Adipose tissue (tissue), 3 donors: ENCODE measurements around the gene HOXB9. TPM values are rescaled to one million over a fixed set of nuclear protein-coding genes. Genes with fewer than 3 reads are reported as not detected.

Source experiments
- H3K27ac ChIP-seq: one replicate; pipeline ENCODE4 v1.5.1; 2013; ENCODE audit warnings: low read depth, low read length
- WGBS, 3 donors: extraction: QIAGEN DNeasy Blood & Tissue Kit; methylation state at CpG; one replicate each; pipeline ENCODE4 v1.1.7; 2013; 5-methylcytosine and 5-hydroxymethylcytosine counted together
- polyA plus RNA-seq, 3 donors: library from polyadenylated mRNA; stranded (reverse); fragments of 200-250 nt; gene quantifications; one replicate each; pipeline ENCODE4 v1.2.3, GENCODE V29; 2013
- donor health status: healthy with polysubstance abuse.
- donor health status: Bipolar disorder and iron deficiency.
- donor health status: healthy.

The HOXB9 gene
- polyA plus RNA-seq, 3 donors: 0.15 to 1.0 (median 0.97) TPM

DNA sequence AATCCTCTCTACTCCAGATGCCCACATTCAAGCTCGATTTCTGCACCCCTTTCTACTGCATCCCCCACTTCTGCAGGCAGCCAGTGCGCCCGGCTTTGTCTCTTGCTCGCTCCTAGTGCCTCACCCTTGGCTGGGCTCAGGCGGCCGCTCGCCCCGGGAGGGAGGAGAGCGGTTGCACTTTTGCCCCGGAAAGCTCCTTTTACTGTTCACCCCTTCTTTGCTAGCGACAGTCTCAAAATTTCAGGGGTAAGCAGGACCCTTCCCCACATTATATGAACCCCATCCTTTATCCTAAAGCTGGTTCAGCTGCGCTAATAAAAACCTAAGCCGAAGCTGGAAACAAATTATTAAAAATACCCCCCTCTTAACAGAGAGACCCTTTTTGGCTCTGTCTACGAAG lies 33.6 kb downstream of the HOXB9 start:
- no peak overlapping the region for H3K27ac ChIP-seq
- 9 to 27% (median 12%) methylated on average over 14 of the region's 14 CpGs for WGBS, 3 donors

DNA sequence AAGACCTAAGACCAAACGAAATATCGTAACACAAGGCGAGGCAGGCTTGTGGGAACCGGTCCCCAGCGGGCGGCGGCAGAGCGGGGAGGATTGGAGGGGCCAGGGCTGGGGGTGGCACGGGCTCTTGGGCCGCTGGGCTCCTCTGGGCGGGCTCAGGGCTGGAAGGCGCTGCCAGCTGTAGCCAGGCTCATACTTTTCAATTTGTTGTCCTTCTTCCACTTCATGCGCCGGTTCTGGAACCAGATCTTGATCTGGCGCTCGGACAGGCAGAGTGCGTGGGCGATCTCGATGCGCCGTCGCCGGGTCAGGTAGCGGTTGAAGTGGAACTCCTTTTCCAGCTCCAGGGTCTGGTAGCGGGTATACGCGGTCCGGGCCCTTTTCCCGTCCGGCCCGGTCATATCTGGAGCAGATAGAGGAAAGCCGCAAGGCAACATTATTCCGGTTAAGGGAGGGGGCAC lies 34.1 kb downstream of the HOXB9 start:
- no peak overlapping the region for H3K27ac ChIP-seq
- WGBS, 3 donors: 12 to 33% (median 19%) methylated on average over 33 of the region's 33 CpGs

GRCh38 chr17:48591255-48592056 lies 34.7 kb downstream of the HOXB9 start:
- H3K27ac ChIP-seq: no peak overlapping the region
- WGBS, 3 donors: 74 to 79% (median 78%) methylated on average over 10 of the region's 10 CpGs

DNA sequence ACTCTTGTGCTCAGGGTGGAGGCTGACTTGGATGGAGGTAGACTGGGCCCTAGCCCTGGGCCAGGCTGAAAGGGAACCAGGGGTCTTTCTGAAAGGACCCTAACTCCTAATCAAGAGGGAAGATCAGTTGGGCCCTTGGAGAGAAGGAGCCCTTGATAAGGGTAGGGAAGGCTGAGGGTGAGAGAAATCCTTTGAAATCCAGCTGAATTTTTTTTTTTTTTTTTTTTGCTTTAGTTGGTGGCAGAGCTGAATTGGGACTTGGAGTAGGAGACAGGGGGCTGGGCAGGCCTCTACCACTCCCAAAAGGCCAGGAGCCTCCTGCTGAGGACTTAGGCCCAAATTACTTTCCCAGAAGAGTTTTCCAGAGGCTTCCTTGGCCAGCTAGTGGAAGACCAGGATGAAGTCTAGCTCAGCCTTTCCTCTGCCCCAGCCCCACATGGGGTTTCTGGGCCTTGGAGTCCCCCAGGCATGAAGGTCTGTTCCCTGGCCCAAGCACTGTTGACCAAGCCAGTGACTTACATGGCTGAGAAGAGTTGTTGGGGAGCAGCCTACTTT lies 35.5 kb downstream of the HOXB9 start:
- H3K27ac ChIP-seq: no peak overlapping the region

DNA sequence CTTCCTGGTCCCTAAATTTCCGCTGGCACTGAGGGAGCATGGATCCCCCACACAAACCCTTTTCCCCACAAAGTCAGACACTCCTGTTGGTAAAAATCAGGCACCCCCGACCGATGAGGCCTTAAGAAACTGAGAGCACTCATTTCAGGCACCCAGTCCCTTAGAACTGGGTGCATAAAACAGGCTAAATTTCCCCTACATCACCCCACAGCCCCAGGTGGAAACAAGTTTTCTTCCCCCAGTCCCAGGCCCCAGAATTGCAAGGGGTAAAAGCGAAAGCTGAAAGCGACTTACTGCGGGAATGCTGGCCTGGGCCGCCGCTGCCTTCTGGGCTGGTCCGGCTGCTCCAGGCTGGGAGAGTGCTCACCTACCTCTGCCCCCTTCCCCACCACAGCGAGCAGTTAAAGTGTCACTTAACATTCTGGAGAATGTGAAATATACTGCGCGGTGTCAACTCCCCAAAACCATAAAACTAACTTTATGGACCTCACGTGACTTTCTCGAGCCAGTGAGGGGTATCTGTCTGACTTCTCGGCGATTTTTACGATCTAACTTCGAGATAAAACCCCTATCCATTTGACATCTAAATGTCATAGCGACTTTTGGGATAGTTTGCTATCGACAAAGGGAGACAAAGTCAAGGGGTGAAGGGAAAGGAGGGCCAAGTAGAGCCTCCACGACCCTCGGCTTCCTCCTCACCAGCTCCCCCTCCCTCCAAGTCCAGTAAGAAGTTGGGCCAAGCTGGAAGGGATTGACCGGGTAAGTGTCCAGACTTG lies 36.1 kb downstream of the HOXB9 start, which contains the start of gene HOXB3:
Gene HOXB3, minus strand, starts transcription at position 411 of the 776 bp plus-strand sequence. CDS start 37,767 bp downstream, outside the sequence.
- WGBS, 3 donors: 35 to 42% (median 41%) methylated on average over 23 of the region's 23 CpGs
- H3K27ac ChIP-seq: no peak within 1 kb of the TSS

DNA sequence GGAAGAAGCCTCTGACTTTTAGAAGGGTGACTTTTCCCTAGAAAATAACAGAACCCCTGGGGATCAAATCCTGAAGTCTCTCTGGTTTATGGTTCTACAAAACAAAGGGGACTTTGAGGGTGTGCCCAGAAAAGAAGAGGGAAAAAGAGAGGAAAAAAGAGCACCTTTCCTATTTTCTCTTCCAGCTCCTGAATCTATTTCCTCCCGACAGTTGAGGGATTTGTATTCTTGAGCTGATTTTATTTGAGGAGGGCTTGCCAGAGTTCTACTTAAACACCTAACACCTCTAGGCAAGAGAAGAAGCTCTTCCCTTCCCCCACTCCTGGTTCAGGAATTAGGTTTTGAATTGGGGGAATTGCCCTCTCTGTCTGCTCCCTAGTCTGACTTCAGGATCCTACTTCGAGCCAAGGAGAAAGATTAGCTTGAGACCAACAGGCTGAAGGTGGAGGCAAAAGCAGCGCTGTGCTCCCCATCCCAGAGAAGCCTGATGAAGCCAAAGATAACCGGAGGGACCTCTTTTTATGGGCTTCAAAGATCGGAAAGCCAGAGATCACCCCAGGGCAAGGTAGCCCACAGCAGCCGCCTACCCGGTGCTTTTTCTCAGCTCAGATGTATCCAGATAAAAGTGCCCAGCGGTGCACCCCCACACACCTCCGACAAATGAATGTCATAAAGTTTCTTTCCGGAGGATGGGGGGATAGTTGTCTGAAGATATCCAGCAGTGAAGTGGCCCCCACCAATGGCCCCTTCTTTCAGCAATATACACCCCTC lies 36.9 kb downstream of the HOXB9 start:
- WGBS, 3 donors: 18 to 49% (median 49%) methylated on average over 10 of the region's 10 CpGs
- no peak overlapping the region for H3K27ac ChIP-seq

DNA sequence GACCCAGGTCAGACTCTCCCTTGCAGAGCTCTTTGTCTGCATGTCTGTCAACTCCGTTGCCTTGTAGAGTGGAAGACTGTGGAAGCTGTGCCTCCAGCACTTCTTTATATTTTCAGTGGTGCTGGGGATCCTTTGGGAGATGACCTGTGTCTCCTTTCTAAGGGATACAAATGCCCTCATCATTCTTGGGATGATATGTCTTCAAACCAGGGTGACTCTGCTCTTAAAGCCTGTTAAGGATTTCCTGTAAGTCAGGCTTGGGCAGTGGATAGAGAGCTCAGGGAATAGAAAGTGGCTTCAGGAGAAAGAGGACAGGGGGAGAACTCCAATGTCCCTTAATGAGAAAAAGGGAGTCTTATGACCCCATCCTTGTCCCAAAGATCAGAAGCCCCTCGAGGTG lies 37.6 kb downstream of the HOXB9 start:
- no peak overlapping the region for H3K27ac ChIP-seq
- 19 to 39% (median 26%) methylated on average over 2 of the region's 2 CpGs for WGBS, 3 donors

DNA sequence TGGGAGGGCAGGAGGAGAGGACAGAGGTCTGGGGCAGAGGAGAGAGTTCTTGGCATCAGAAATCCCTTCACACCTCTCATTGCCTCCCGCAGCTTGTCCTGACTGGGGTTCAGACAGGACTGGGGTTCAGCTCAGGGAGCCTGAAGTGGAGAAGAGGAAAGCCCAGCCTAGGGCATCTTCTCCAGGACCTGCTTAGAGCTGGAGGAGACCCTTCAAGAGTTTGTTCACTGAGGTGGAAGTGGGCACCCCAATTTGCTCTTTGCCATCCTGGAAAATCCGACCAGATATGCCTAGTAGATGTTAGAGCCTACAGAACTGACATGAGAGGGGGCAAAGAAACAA lies 38.1 kb downstream of the HOXB9 start:
- H3K27ac ChIP-seq: no peak overlapping the region
- WGBS, 3 donors: 42 to 64% (median 55%) methylated on average over 2 of the region's 2 CpGs

DNA sequence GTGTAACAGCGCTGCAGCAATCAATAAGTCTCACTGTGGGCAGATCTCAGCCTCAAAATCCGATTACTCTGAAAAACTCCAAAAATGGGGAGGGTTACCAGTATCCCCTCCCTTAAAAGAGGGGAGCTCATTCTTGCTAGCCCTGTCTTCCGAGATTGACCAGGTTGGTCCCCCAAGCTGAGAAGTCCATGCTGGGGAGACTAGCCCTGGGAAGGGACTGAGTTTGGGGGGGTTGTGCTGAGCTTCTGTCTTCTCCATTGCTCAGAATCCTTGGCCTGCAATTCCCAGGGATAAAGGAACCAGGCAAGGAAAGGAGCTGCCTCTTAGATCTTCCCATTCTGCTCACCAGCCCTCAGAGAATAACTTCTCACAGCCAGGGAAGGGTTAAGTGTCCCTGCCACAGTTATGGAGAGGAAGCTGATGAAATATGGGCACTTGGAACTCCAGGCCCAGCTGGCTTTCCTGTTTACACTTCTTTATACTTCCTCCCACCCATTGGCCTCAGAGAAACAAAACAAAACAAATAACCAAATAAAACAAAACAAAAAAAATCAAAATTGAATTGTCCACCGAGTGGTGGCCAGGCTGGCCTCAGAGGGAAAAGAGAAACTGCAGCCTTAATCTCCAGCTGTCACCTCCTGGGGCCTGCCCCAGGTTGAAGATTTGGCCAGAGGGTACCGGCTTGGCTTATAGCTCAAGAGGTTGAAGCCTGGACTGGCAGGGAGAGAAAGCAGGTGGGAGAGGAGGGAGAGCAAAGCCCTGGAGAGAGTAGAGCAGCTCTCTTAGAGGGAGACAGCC lies 38.7 kb downstream of the HOXB9 start:
- 29 to 39% (median 38%) methylated on average over 5 of the region's 5 CpGs for WGBS, 3 donors
- H3K27ac ChIP-seq: no peak overlapping the region

DNA sequence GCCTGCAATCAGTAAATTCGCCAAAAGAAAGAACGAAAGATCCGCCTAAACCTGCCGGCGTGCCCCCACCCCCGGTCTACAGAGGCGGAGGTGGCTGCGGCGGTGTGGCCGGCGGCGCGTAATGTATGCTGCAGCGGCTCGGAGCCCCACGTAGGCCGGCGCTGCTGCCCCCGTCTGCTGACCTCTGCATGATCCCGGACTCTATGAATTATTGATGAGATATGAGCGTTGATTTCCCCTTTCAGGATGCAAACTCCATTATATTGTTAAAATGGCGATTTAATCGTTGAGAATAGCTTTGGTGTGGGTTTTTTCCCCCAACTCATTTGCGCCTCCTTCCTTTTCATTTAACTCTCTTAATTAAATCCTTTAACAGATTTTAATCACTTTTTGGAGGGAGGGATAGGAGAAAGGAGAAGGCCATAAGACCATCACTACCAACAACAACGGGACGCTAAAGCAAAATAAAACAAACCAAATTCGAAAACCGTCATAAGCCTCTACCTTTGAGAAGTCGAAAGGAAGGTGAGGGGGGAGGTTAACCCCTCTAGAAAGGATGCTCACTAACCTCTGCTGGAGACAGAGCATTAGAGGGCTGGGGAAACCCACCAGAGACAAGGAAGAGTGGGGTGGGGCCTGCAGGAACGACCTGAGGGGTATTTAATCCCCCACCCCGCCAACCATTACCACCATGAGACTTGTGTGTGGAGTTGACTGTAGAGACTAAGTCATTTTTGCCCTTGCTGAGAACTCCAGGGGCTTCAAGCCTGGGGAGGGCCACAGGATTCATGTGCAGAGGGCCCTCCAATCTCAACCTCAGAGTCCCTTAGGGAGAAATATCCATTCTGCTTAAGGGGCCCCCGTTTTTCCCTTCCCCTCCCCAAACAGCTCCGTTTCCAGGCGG lies 39.6 kb downstream of the HOXB9 start:
- H3K27ac ChIP-seq: no peak overlapping the region
- 15 to 18% (median 15%) methylated on average over 34 of the region's 34 CpGs for WGBS, 3 donors

DNA sequence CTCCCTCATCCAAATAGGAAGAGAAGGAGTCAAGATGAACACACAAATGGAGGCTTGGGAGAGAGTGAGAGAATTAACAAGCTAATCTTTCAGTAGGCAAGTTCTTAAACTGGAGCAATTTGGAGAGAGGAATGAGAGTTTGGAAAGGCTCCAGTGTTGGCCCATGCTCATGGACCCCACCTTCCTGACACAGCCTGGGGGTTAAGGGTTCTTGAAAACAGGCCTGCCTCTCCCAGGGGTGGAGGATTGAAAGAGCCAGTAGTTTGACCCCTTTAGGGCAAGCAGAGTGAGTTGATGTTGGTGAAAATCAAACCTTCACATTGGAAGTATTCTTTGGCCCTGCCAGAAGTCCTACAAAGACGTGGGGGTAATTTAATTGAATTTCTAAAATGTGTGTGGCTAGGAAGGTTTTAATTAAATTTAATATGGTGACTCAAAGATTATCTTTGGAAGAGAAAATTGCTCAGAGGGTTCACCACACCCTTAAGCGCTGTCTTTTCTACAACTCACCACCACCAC lies 41.9 kb downstream of the HOXB9 start:
- 30 to 54% (median 52%) methylated on average over 2 of the region's 2 CpGs for WGBS, 3 donors
- H3K27ac ChIP-seq: no peak overlapping the region

- no peak overlapping the region for H3K27ac ChIP-seq
- WGBS, 3 donors: 40 to 80% (median 80%) methylated on average over 3 of the region's 3 CpGs
These were observed 42.4 kb downstream of the HOXB9 start for GRCh38 chr17:48583708-48584222.

GRCh38 chr17:48582750-48583069 lies 43.4 kb downstream of the HOXB9 start:
- H3K27ac ChIP-seq: no peak overlapping the region
- 18% methylated on average over 7 of the region's 7 CpGs for WGBS, 3 donors

DNA sequence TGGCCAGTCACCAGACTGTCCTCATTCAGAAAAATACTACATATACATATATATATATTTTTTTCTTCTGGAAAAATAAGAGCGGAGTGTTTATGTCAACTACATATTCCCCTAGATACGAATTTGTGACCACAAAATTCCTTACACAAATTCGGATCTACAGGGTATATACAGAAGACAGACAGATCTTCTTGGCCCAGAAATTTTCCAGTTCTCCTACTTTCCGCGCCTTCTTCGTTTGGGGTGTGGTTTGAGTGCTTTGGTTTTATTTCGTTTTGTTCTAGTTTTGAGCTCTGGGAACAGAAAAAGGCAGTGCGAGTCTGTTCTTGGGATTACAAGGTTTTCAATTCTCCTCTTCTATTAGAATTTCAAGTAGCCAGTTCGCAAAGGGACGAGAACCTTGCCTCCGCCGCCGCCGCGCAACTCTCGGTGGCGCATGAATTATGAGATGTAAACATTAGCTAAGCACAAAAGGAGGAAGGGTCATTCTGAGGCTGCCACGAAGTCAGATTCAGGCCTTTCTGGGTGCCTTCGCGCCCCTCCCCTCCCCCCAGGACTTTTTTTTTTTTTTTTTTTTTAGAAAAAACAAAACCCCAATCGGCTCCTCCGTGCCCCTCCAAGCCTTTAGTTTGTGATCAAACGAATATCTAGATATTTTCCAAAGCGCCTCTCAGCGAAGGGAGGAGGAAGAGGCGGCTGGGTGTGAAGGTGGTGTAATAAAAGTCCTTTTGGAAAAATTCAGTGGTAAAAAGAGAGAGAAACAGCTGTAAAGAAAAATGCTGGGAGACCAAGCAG lies 46.2 kb downstream of the HOXB9 start:
- WGBS, 3 donors: 19 to 43% (median 35%) methylated on average over 26 of the region's 26 CpGs
- peak overlapping the region; percentile 49 for H3K27ac ChIP-seq

GRCh38 chr17:48579471-48579759 lies 46.7 kb downstream of the HOXB9 start:
- WGBS, 3 donors: 21 to 36% (median 32%) methylated on average over 7 of the region's 7 CpGs
- H3K27ac ChIP-seq: no peak overlapping the region
